Mesenchymal stem cell (in vitro differentiated cells and primary cell): ENCODE results near the gene PCGF5.
"Not testable (repeated sequence)": the region's sequence is repeated elsewhere in the genome, so short reads cannot be mapped to it uniquely, and the experiment has no call there.

Experiments
- DNase-seq: peaks from one replicate; pipeline ENCODE4 v3.0.0-alpha.2; 2013
- H2AFZ ChIP-seq: one replicate; pipeline ENCODE4 v1.6.1; 2013; ENCODE audit warnings: low read depth, mild to moderate bottlenecking, control low read depth, inconsistent platforms, low read length, moderate library complexity
- H2AK5ac ChIP-seq: 2 replicates; pipeline ENCODE4 v1.6.1; 2013; ENCODE audit warnings: low read length, moderate library complexity, mild to moderate bottlenecking, inconsistent platforms; ENCODE audit not compliant: severe bottlenecking
- H2BK120ac ChIP-seq: one replicate; pipeline ENCODE4 v1.6.1; 2013; ENCODE audit warnings: low read depth, mild to moderate bottlenecking, inconsistent platforms, low read length, moderate library complexity
- H2BK12ac ChIP-seq, 2 experiments: one replicate each; pipeline ENCODE4 v1.6.1; 2013; ENCODE audit warnings: inconsistent platforms in 2 of 2, low read length in 2 of 2, mild to moderate bottlenecking in 2 of 2, moderate library complexity in 2 of 2, control low read depth in 1 of 2
- H2BK15ac ChIP-seq: one replicate; pipeline ENCODE4 v1.6.1; 2013; ENCODE audit warnings: mild to moderate bottlenecking, low read depth, inconsistent platforms; ENCODE audit not compliant: poor library complexity, severe bottlenecking
- H2BK5ac ChIP-seq: 2 replicates; pipeline ENCODE4 v1.6.1; 2013; ENCODE audit warnings: low read depth, mild to moderate bottlenecking, low read length, control low read depth, inconsistent platforms; ENCODE audit not compliant: poor library complexity, severe bottlenecking
- H3K14ac ChIP-seq, 2 experiments: one replicate each; pipeline ENCODE4 v1.6.1; 2013; ENCODE audit warnings: inconsistent platforms in 2 of 2, low read length in 2 of 2, control low read depth in 1 of 2, mild to moderate bottlenecking in 1 of 2, moderate library complexity in 1 of 2
- H3K18ac ChIP-seq, 2 experiments: one replicate each; pipeline ENCODE4 v1.6.1; 2013; ENCODE audit warnings: inconsistent platforms in 2 of 2, low read length in 2 of 2, control low read depth in 1 of 2, low read depth in 1 of 2, mild to moderate bottlenecking in 1 of 2
- H3K23ac ChIP-seq, 2 experiments: one replicate each; pipeline ENCODE4 v1.6.1; 2013; ENCODE audit warnings: inconsistent platforms in 2 of 2, low read length in 2 of 2, mild to moderate bottlenecking in 2 of 2, moderate library complexity in 2 of 2, control low read depth in 1 of 2
- H3K27ac ChIP-seq: 2 replicates; pipeline ENCODE4 v1.5.1; 2013; ENCODE audit warnings: mild to moderate bottlenecking, moderate library complexity, low read length, control low read depth, inconsistent platforms; ENCODE audit not compliant: poor library complexity, severe bottlenecking
- H3K27me3 ChIP-seq, 2 experiments: 2 replicates each; pipeline versions ENCODE4 v1.6.1 to v1.7.0; 2013; ENCODE audit warnings: low read length in 2 of 2, mild to moderate bottlenecking in 2 of 2, moderate library complexity in 2 of 2, control low read depth in 1 of 2, inconsistent platforms in 1 of 2; ENCODE audit not compliant: control insufficient read depth in 1 of 2, insufficient read depth in 1 of 2
- H3K36me3 ChIP-seq, 2 experiments: 2 replicates each; pipeline versions ENCODE4 v1.6.1 to v1.7.0; 2013; ENCODE audit warnings: low read length in 2 of 2, control low read depth in 1 of 2, inconsistent platforms in 1 of 2, low read depth in 1 of 2, mild to moderate bottlenecking in 1 of 2; ENCODE audit not compliant: insufficient read depth in 2 of 2, control insufficient read depth in 1 of 2
- H3K4ac ChIP-seq, 2 experiments: one replicate each; pipeline ENCODE4 v1.6.1; 2013; ENCODE audit warnings: inconsistent platforms in 2 of 2, low read length in 2 of 2, mild to moderate bottlenecking in 2 of 2, moderate library complexity in 2 of 2, control low read depth in 1 of 2, low read depth in 1 of 2
- H3K4me1 ChIP-seq: 2 replicates; pipeline ENCODE4 v1.6.1; 2013; ENCODE audit warnings: low read depth, low read length, control low read depth; ENCODE audit not compliant: control insufficient read depth, insufficient read depth
- H3K4me2 ChIP-seq: 2 replicates; pipeline ENCODE4 v1.6.1; 2013; ENCODE audit warnings: low read length, mild to moderate bottlenecking, inconsistent platforms; ENCODE audit not compliant: poor library complexity, severe bottlenecking
- H3K4me3 ChIP-seq, 2 experiments: 2 replicates each; pipeline versions ENCODE4 v1.5.1 to v1.7.0; 2013; ENCODE audit warnings: low read length in 2 of 2, mild to moderate bottlenecking in 2 of 2, control low read depth in 1 of 2, low read depth in 1 of 2; ENCODE audit not compliant: insufficient read depth in 1 of 2
- H3K79me1 ChIP-seq: replicated peaks from 2 replicates; pipeline ENCODE4 v1.6.1; 2013; ENCODE audit warnings: mild to moderate bottlenecking, control low read depth, low read length, inconsistent platforms; ENCODE audit not compliant: poor library complexity, severe bottlenecking
- H3K9ac ChIP-seq: 2 replicates; pipeline ENCODE4 v1.7.0; 2013; ENCODE audit warnings: mild to moderate bottlenecking, low read length, moderate library complexity
- H3K9me3 ChIP-seq: 2 replicates; pipeline ENCODE4 v1.7.0; 2013; ENCODE audit warnings: mild to moderate bottlenecking, low read length; ENCODE audit not compliant: control insufficient read depth
- H4K8ac ChIP-seq: one replicate; pipeline ENCODE4 v1.6.1; 2013; ENCODE audit warnings: inconsistent platforms, mild to moderate bottlenecking, low read length, moderate library complexity
- H4K91ac ChIP-seq: one replicate; pipeline ENCODE4 v1.6.1; 2013; ENCODE audit warnings: mild to moderate bottlenecking, low read length, inconsistent platforms
- WGBS: methylation state at CpG from one replicate; pipeline ENCODE4 v1.1.7; 2013; ENCODE audit warnings: mixed read lengths; 5-methylcytosine and 5-hydroxymethylcytosine counted together

The PCGF5 gene

GRCh38 chr10:91305979-91306378, 85.5 kb downstream of the PCGF5 start:
- H3K14ac ChIP-seq, H2BK15ac ChIP-seq, H2BK120ac ChIP-seq, H3K9me3 ChIP-seq, H2BK12ac ChIP-seq, H3K9ac ChIP-seq, H4K8ac ChIP-seq, H3K36me3 ChIP-seq, H3K18ac ChIP-seq, H3K23ac ChIP-seq, H2AFZ ChIP-seq, H2BK5ac ChIP-seq, H3K4me3 ChIP-seq, H3K4me2 ChIP-seq, H3K27me3 ChIP-seq, H3K27ac ChIP-seq, H4K91ac ChIP-seq, H3K79me1 ChIP-seq, H3K4me1 ChIP-seq, H2AK5ac ChIP-seq, DNase-seq, H3K4ac ChIP-seq: not testable (repeated sequence)
- WGBS, result 94% methylated on average over 7 of the region's 7 CpGs

- Histone ChIP-seq H2BK12ac (no peak overlapping the region), H2AFZ (no peak overlapping the region), H4K8ac (no peak overlapping the region), H2BK5ac (no peak overlapping the region), H3K4ac (no peak overlapping the region), H2BK120ac (no peak overlapping the region), H3K9me3 (no peaks in the 10 kb centered on the region), H3K4me3 (no peak overlapping the region), H2AK5ac (no peak overlapping the region), H2BK15ac (no peak overlapping the region), H3K14ac (no peak overlapping the region), H3K27me3 (peaks cover 0 to 4% of the 10 kb centered on the region in 2 experiments), H3K4me1 (no peaks in the 10 kb centered on the region), H3K27ac (no peak overlapping the region), H3K9ac (no peak overlapping the region), H3K4me2 (no peak overlapping the region), H3K79me1 (no peaks in the 10 kb centered on the region), H4K91ac (no peak overlapping the region), H3K18ac (no peak overlapping the region), H3K36me3 (no peaks in the 10 kb centered on the region), H3K23ac (no peak overlapping the region)
- no CpG with 5 or more reads among the region's 1 CpG for WGBS
- no peak for DNase-seq
These were observed 87.0 kb downstream of the PCGF5 start for GRCh38 chr10:91307489-91307888.

- Histone ChIP-seq H3K18ac (no peak overlapping the region), H3K27me3 (peaks cover 0 to 4% of the 10 kb centered on the region in 2 experiments), H3K4me2 (no peak overlapping the region), H3K4ac (no peak overlapping the region), H2BK120ac (no peak overlapping the region), H3K14ac (no peak overlapping the region), H3K4me1 (no peaks in the 10 kb centered on the region), H3K79me1 (no peaks in the 10 kb centered on the region), H3K23ac (no peak overlapping the region), H2BK5ac (no peak overlapping the region), H2AK5ac (no peak overlapping the region), H2BK15ac (no peak overlapping the region), H3K4me3 (no peak overlapping the region), H4K8ac (no peak overlapping the region), H4K91ac (no peak overlapping the region), H3K36me3 (no peaks in the 10 kb centered on the region), H2BK12ac (no peak overlapping the region), H3K9me3 (no peaks in the 10 kb centered on the region), H2AFZ (no peak overlapping the region), H3K27ac (no peak overlapping the region), H3K9ac (no peak overlapping the region)
- DNase-seq, result no peak
- WGBS, result 100% methylated on average over 3 of the region's 3 CpGs
These were observed 89.2 kb downstream of the PCGF5 start for GRCh38 chr10:91309711-91310110.

GRCh38 chr10:91311601-91312381, 91.3 kb downstream of the PCGF5 start:
- Histone ChIP-seq H3K4me2 (no peak overlapping the region), H3K79me1 (no peaks in the 10 kb centered on the region), H3K27me3 (peaks cover 0 to 4% of the 10 kb centered on the region in 2 experiments), H2BK120ac (no peak overlapping the region), H3K9me3 (no peaks in the 10 kb centered on the region), H3K4me1 (no peaks in the 10 kb centered on the region), H3K23ac (no peak overlapping the region), H3K9ac (no peak overlapping the region), H2BK15ac (no peak overlapping the region), H3K18ac (no peak overlapping the region), H2AFZ (no peak overlapping the region), H2BK5ac (no peak overlapping the region), H3K27ac (no peak overlapping the region), H3K36me3 (no peaks in the 10 kb centered on the region), H4K91ac (no peak overlapping the region), H3K14ac (no peak overlapping the region), H2AK5ac (no peak overlapping the region), H3K4ac (no peak overlapping the region), H4K8ac (no peak overlapping the region), H2BK12ac (no peak overlapping the region), H3K4me3 (no peak overlapping the region)
- no peak for DNase-seq
